AG08395 (cell line): ENCODE data around the gene HNRNPM.
A peak's percentile ranks its signal among the peaks of the same experiment; 100 is the strongest.
"Not testable (repeated sequence)": the region's sequence is repeated elsewhere in the genome, so short reads cannot be mapped to it uniquely, and the experiment has no call there.

Experiments used
- DNase-seq: peaks from one replicate; pipeline ENCODE4 v3.0.0; 2012; ENCODE audit warnings: mixed read lengths, low spot score

HNRNPM gene

GRCh38 chr19:8426283-8426682, 18.5 kb upstream of the HNRNPM start:
- no peak for DNase-seq

- no peak for DNase-seq
Measured at GRCh38 chr19:8429044-8429443, 15.7 kb upstream of the HNRNPM start.

GRCh38 chr19:8429826-8430225, 14.9 kb upstream of the HNRNPM start:
- no peak for DNase-seq

GRCh38 chr19:8430650-8431049, 14.1 kb upstream of the HNRNPM start:
- DNase-seq: no peak

- DNase-seq: no peak
Measured at GRCh38 chr19:8438236-8438635, 6.5 kb upstream of the HNRNPM start.

GRCh38 chr19:8441725-8442544, 2.8 kb upstream of the HNRNPM start:
- no peak for DNase-seq

GRCh38 chr19:8444140-8444676, 567 bp upstream of the HNRNPM start:
- not testable (repeated sequence) for DNase-seq

GRCh38 chr19:8445488-8446001, 770 bp downstream of the HNRNPM start:
- DNase-seq: peak; percentile 29

GRCh38 chr19:8446061-8446709, 1.4 kb downstream of the HNRNPM start:
- DNase-seq: no peak

- no peak for DNase-seq
Measured at GRCh38 chr19:8449830-8450229, 5.1 kb downstream of the HNRNPM start.

GRCh38 chr19:8451377-8451776, 6.6 kb downstream of the HNRNPM start:
- DNase-seq: no peak

GRCh38 chr19:8451885-8452284, 7.1 kb downstream of the HNRNPM start:
- DNase-seq: peak; percentile 62

- DNase-seq: no peak
Measured at GRCh38 chr19:8452446-8453123, 7.8 kb downstream of the HNRNPM start.

- DNase-seq: no peak
Measured at GRCh38 chr19:8453616-8454015, 8.8 kb downstream of the HNRNPM start.

- DNase-seq: no peak
Measured at GRCh38 chr19:8454218-8454617, 9.4 kb downstream of the HNRNPM start.

- DNase-seq: no peak
Measured at GRCh38 chr19:8455018-8455417, 10.2 kb downstream of the HNRNPM start.

GRCh38 chr19:8456064-8456463, 11.3 kb downstream of the HNRNPM start:
- DNase-seq: no peak

GRCh38 chr19:8457209-8457608, 12.4 kb downstream of the HNRNPM start:
- DNase-seq: no peak

- DNase-seq: no peak
Measured at GRCh38 chr19:8457827-8458226, 13.1 kb downstream of the HNRNPM start.

- DNase-seq: no peak
Measured at GRCh38 chr19:8458380-8458779, 13.6 kb downstream of the HNRNPM start.

GRCh38 chr19:8459095-8459494, 14.3 kb downstream of the HNRNPM start:
- no peak for DNase-seq

- DNase-seq: peak; percentile 75
Measured at GRCh38 chr19:8459520-8460270, 14.9 kb downstream of the HNRNPM start.
